Loucy (cell line): Measurements from ENCODE around the gene TGFB3.

Experiments used
- CTCF ChIP-seq: fragments of 200-600 bp; sonication (generic); conservative IDR thresholded peaks from 2 replicates; pipeline ENCODE4 v1.5.1; 2014; ENCODE audit warnings: mild to moderate bottlenecking, antibody characterized with exemption, low read length
- EZH2phosphoT487 ChIP-seq: fragments of 200-600 bp; IDR thresholded peaks from 2 replicates; pipeline ENCODE4 v1.6.1; 2018; ENCODE audit warnings: antibody characterized with exemption, mild to moderate bottlenecking, moderate library complexity, borderline replicate concordance

- TF ChIP-seq CTCF (no peak), EZH2phosphoT487 (no peak)
Measured at GRCh38 chr14:75977582-75977943, 4.2 kb downstream of the TGFB3 start.
